HG02943 (cell line): ENCODE data around the gene TUBA3E.
"Not testable (repeated sequence)": the region's sequence is repeated elsewhere in the genome, so short reads cannot be mapped to it uniquely, and the experiment has no call there.

Source experiments
- ATAC-seq: cut with Tn5 transposase; IDR thresholded peaks from one replicate; pipeline ENCODE4 v1.9.1; 2021; ENCODE audit warnings: mild to moderate bottlenecking, low read depth, moderate library complexity; ENCODE audit not compliant: unreplicated experiment

Gene TUBA3E

DNA sequence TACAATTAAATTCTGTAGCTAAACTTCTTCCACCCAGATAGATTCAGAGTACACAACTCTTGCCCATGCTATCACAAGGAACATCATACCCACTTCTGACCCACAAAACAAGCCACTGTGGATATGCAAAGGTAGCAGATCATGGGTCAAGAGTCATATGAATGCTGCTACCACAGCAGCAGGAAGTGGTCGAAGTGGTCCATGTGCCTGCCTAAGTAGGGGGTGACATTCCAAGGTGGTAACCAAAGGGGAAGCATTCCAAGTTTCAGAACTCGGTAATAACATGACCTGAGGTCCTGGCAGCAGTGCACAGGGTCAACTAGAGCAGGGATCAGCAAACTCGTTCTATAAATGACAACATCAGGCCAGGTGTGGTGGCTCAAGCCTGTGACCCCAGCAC, 5.8 kb downstream of the TUBA3E start:
- not testable (repeated sequence) for ATAC-seq

DNA sequence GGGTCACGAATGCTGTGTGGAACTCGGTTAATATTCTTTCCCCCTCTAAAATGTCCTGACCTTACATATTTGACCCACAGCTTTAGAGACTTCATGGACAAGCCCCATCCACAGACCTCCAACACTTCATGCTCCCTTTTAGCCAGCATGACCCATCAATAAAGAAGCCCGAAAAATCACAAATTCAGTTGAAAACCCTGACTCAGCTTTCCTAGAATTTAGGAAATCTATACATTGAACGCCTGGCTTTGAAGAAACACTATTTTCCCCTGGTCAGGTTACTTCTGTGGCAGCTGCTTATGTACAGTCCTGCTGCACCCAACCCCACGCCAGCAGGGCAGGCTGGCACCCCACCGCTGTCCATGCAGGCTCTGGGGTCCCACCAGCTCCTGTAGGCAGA, 6.9 kb downstream of the TUBA3E start:
- not testable (repeated sequence) for ATAC-seq

DNA sequence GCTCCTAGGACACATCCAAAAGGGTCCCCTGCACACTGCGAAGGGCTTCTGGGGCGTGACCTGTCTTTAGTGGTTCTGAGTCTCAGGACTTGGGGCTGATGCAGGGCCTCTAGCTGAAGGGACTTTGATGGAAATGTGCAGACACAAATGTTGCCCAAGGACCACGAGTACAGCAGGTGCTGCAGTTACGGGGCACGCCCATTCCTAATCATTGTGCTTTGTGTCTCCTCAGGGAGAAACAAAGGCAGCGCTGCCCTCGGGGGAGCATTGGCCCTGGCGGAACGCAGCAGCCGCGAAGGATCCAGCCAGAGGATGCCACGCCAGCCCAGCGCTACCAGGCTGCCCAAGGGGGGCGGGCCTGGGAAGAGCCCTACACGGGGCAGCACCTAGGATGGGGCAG, 8.0 kb downstream of the TUBA3E start:
- no peak for ATAC-seq

DNA sequence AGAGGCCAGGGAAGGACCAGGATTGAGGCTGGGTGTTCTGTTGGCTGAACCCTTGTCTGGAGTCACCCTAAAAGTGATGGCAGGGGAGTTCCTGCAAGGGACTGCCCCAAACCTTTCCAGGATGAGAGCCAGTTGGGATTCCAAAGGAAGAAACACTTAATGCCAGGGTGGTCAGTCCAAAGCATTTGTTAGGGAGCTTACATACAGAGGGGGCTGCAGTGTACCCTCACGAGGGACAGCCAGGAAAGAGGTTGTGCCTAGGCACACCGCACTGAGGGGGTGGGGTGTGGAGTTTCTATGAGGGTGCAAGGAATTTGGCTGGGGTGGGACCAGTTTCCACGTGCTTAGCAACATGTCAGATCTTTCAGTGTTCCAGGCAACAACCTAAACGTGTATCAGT, 9.3 kb downstream of the TUBA3E start:
- ATAC-seq = not testable (repeated sequence)

DNA sequence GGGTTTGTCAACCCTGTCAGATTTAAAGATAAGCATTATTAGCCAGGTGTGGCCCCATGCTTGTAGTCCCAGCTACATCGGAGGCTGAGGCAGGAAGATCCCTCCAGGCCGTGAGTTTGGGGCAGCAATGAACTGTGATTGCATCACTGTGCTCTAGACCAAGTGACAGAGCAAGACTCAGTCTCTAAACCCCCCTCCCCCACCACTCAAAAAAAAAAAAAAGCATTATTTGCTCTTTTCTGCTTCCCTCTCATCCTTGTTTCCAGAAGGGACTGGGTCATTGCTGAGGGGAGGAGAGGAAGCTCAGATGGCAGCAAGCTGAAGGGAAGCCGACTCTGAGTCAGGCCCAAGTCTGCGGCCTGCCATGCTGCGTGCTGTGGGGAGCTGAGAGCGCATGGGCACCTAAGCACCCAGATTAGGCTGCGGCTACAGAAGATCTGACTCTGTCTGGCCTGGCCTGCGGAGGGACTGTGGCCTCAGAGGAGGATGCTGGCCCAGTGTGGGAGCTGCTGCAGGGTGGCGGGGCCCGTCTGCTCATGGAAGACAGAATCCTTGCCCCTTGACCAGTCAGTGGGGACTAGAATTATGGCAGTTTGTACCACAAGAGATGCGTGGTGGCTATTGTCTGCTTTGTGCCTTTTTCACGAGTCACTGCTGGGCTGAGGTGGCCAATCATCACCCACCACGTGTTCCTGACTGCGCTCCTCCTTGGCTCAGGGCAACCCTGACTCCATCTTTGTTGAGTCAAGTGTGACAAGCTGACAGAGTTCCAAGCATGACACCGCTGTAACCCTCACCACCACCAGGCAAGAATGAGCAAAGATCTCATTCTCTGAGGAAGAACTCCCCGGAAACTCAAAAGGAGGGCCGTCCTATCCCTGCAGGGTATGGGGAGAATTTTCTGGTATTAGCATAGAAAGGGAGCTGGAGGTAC, 10.1 kb downstream of the TUBA3E start:
- ATAC-seq = not testable (repeated sequence)

DNA sequence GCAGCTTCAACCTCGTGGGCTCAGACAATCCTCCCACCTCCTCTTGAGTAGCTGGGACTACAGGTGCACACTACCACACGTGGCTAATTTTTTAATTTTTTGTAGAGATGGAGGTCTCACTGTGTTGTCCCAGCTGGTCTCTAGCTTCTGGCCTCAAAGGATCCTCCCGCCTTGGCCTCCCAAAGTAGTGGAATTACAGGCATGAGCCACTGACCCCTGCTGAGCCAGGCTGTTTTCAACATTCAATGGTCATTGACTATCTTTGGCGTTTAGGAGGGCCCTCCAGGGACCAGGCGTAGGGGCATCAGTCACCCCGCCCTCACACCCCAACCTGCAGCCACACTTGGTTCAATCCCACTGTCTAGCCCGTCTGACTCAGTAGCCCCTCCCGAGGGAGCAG, 11.0 kb downstream of the TUBA3E start:
- ATAC-seq = no peak

DNA sequence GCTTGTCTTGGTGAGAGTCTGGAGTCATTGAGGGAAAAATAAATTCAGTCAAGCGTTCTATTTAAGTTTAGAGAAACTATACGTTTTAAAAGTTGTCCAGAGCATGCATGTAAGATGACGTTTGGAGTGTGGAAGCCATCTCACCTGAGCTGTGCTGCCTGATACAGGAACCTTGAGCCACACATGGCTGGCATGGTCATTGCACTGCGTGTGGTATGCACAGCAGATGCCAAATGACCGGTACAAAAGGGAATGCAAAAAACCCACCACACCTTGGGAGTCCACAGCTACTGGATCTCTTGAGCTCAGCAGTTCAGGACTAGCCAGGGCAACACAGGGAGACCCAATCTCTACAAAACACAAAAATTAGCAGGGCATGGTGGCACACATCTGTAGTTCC, 11.8 kb downstream of the TUBA3E start:
- ATAC-seq = no peak

DNA sequence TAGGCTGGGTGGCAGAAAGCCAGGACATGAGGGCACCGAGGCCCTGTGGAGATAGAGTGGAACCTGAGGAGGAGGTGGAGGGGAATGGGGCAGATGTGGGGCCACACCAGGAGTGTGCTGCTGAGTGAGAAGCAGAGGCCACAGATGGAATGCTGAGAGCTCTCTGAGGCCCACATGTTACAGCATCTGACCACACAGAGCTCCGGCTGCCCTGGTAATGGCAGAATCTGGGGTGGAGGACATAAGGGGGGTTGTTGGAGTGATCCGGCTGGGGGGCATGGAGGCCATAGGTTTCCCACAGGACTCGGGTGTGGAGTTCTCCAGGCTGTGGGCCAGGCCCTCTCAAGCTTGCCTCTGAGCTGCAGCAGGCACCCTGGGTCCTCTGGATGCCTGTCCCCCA, 12.3 kb downstream of the TUBA3E start:
- ATAC-seq = no peak

DNA sequence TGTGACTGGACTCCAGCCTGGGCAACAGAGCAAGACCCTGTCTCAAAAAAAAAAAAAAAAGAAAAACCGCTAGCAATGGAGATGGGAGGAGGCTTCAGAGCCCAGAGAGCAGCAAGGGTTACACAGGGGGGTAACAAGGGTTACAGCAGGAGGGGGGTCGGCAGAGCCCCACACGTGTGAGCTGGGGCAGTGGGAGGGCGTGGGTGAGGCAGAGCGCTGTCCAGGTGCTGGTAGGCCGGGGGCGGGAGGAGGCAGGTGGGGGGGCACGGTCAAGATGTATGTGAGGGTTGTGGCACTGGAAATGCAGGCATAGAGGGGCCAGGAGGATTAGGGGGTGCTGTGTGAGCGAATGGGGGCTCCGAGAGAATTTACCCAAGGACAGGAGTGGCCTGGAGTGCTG, 12.8 kb downstream of the TUBA3E start:
- ATAC-seq = no peak

DNA sequence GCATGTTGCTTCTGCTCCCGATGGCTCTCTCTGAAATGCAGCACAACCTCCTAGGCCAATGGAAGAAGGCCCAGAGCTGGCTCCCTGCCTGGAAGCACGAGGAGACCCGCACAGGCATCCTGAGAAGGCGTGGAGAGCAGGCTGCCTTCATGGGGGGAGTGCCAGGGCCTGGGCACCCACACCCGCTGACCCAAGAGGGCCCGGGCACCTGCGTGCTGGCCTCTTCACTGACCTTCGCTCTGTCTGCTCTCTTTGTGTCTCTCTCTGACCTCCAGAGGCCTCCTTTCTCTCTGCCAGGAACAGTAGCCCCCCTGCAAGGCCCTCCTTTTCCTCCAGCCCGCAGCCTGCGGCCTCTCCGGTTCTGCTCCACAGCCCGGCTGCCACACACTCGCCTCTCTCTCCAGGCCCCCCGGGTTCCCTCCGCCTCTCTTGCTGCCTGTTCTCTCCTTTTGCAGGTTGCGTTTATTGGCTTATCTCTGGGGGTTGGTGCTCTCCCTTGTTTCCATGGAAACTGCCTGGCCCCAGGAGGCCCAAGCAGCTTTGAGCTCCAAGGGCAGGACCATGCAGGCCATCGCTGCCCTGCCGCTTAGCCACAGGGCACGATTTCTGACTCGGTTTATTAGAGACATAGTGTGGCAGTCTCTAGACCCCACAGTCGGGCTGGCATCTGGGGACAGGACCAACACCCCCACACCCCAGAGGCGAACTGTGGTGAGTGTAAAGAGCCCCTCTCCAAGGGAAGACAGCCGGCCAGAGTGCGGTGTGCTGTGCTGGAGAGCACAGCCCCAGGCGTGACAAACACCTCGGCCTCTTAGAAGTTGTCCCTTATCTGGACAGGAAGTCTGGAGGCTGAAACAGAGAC, 14.5 kb downstream of the TUBA3E start:
- no peak for ATAC-seq

DNA sequence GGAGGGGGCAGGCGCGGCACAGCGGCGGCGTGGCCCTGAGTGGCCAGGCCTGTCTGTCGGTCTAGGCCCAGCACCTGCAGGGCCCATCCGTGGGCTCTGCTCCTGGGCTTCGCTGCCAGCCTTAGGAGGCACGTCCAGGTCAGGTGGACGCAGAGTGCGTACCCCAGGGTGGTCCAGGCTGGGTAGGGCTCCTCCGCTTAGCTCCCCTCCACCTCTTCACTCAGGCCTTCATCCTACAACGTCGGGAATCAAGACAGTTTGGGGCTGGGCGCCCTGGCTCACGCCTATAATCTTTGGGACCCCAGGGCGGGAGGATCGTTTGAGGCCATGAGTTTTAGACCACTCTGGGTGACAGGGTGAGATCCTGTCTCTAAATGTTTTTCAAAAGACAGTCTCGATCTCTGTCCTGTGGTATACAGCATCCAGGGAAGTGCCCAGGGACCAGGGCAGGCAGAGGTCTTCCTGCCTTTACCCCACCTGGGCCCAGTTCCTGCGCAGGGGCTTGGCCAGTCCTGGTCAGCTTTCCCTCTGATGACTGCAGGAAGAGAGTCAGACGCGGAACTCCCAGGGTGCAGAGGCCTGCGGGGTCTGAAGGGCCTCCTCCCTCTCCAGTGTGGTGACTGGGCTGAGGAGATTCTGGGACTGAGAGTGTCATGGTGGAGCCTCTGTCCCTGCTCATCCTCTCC, 15.3 kb downstream of the TUBA3E start:
- ATAC-seq = peak; percentile 9

DNA sequence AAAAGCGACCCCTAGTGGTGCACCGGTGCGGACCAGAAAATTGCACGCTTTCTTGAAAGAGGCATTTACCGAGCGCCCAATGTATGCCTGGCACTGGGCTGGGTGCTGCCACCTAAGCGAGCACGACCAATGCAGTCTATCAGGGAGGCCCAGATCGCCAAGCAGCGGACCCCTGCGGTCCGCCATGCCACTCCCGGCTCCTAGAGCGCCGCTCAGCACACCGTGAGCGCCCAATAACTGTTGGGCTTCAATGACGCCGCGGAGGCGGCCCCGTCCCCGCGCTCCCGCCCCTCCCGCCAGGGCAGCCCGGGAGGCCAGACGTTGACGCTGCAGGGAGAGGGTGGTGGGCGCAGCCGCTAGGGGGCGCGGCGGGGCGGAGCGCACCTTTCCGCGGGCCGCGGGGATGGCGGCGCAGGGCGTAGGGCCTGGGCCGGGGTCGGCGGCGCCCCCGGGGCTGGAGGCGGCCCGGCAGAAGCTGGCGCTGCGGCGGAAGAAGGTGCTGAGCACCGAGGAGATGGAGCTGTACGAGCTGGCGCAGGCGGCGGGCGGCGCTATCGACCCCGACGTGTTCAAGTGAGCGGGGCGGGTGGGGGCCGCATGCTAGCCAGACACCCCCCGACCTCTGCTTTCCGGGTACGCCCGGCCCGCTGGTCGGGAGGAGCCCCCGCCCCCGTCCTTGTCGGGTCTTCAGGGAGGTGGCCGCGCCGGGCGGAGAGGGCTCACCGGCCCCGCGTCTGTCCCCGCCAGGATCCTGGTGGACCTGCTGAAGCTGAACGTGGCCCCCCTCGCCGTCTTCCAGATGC, 16.2 kb downstream of the TUBA3E start, which contains the start of gene MZT2B:
TSS of gene MZT2B (plus strand) at position 383 of the 803 bp plus-strand sequence. CDS start at position 404, 21 bp downstream.
- peak; percentile 69 for ATAC-seq

DNA sequence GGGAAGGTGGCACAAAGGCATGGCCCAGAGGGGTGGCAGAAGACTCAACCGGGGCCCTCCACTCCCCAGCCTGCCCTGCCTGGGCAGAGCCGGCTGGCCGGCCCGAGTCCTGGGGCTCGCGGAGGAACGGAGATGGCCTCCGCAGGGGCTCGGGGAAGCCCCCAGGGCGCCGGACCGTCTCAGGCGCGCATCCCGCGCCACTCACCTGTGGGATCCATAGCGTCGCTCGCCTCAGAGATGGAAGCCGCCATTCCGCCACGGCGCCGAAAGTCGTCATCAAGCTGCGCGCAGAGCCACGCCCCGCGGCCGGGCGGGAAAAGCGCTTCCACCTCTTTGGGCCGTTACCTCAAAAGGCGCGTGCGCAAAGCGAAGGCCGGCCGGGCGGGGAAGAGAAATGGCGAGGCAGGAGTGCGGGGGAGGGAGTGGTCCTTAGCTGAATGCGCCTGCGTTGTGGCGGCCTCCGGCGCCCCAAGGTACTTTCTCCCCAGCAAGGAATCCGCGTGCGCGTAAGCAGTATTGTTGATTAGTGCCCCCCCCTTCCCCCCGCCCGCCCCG, 16.8 kb downstream of the TUBA3E start, which contains the start of gene SMPD4:
TSS of gene SMPD4 (minus strand) at position 278 of the 555 bp plus-strand sequence. CDS start 5,010 bp downstream, outside the sequence.
- ATAC-seq = peak; percentile 58

DNA sequence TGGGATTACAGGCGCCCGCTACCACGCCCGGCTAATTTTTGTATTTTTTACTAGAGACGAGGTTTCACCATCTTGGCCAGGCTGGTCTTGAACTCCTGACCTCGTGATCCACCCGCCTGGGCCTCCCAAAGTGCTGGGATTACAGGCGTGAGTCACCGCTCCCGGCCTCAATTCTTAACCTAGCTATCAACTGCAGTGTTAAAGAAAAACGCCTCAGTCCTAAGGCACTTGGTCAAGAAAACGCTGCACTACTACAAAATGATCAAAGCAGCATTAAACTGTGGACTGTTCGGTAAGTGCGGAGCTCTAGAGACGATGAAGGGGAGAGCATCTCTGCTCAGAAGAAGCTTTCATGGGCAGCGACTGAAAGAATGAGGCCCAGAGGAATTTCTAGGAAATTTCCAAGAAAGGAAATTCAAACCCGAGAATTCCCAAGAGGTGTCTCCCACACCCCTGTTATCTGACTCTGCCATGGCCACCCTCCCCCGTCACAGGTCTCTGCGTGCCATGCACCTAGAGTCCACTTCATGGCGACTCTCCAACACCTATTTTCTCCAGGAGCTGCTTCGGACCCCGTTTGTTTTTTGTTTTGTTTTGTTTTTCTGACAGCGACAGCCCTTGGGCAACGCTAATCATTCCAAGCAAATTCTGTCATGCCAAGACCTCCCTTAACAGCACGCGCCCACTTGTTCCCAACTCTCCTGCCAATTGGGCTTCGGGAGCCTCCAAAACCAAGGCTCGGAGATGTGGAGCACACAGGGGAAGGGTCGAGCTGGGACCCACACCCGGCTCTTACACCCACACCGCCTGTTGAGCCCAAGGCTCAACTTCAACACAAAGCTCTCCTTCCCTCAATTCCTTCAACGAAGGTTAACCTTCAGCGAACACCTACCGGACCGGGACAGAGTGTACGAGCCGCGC, 17.6 kb downstream of the TUBA3E start:
- ATAC-seq = peak; percentile 2

DNA sequence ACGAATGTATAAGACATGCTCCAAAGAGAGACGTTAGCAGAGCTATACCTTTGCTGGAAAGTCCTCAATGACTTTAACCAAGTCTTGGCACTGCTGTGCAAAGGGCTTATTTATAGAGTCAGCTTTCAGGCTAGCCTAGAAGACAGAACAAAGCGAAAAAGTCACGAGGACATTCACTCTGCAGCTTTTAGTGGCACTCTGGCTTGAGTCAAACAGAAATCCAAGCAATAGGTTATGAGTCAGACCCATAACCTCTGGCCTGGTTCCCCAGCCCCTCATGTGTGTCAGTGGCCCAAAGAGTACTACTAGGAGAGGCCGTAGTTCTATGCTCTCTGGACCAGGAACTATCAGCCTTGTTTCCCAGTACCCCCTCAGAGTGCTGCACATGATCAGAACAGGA, 23.4 kb downstream of the TUBA3E start:
- not testable (repeated sequence) for ATAC-seq

DNA sequence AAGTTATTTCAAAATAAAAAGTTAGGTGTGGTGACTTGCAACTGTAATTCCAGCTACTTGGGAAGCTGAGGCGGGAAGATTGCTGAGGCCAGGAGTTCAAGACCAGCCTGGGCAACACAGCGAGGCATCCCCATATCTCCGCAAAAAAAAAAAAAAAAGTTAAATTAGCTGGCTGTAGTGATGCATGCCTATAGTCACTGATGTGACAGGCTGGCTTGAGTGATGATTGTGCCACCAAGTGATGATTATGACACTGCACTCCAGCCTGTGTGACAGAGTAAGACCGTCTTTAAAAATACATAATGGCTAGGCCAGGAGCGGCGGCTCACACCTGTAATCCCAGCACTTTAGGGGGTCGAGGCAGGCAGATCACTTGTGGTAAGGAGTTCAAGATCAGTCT, 28.3 kb downstream of the TUBA3E start:
- ATAC-seq = no peak

DNA sequence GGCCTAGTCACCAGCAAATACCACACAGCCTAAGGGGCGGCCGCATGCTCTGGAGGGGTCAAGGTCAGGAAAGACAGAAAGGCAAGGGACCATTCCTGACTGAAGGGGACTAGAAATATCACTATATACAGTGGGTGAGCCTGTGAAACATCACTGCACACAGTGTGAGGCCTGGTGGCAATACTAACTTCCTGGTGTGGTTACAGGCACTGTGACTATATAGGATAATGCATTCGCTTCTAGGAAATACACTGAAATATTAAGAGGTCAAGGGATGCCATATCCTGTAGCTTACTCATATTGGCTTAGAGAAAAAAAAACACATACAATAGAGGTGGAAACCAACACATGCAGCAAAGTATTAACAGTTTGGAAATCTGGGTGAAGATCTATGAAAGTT, 29.1 kb downstream of the TUBA3E start:
- ATAC-seq = not testable (repeated sequence)

DNA sequence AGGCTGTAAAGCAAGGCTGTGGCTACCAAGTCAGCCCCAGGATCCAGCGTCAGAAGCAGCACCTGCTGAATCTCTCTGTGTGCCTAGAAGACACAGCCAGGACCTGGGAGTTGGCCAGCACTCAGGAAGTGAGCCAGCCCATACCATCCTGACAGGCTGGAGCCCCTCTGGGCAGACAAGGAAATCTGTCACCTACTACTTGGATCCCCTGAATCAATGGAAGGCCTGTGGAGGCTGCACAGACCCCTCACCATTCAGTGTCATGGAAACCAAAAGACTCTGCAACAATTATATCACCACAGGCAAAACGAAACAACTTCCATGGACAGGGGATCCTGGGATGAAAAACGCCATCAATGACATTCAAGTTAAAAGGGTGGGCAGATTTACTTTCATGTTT, 31.6 kb downstream of the TUBA3E start:
- not testable (repeated sequence) for ATAC-seq
